Measurements from ENCODE around the gene DNAI1. TPM values are rescaled to one million over a fixed set of nuclear protein-coding genes. Genes with fewer than 3 reads are reported as not detected.
A peak's percentile ranks its signal among the peaks of the same experiment; 100 is the strongest.

The DNAI1 gene
- polyA plus RNA-seq, 1 of the 3 experiments (the other 2 are of a cell fraction), result 0.46 TPM

DNA sequence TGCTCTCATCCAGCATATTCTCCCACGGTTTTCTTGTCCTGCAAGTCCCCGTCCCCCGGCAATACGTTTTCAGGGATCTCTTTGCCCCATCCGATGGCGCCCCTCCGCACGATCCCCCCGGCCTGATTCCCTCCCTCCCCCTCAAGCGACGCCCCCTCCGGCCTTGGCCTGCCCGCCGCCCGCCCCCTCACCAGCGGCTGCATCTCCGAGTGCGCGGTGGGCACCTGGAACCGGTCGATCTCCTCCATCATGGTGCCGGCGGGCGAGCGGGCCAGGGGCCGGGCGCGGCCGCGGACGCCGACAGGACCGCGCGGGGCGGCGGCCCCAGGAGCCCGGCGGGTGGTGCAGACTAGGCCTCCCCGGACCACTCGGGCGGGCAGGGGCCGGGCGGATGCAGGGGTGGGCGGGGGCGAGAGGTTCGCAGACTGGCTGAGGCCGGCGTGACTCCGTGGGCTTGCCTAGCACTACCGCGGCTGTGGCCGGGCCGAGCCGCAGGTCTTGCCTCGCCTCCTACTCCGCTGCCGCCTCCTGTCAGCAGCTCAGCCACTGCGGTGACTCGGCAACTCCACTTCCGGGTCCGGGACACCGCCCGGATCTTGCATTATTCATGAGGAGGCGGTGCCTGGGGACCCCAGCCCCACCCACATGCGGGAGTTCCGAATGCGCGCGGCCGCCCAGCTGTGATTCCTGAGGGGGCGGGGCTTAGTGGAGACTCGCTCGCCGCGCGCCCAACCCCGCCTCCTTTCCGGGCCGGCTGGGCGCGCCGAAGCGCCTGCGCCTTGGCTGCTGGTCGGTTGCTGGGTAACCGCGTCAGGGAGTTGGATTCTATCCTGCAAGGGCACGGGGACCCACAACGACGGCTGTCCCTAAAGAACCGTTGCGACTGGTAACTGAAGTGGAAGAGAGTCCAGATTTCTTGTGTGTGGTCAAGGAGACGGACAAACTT, at the start of gene DNAI1, which contains the start of gene FAM219A (continued):
- TF ChIP-seq, protein P1, sequence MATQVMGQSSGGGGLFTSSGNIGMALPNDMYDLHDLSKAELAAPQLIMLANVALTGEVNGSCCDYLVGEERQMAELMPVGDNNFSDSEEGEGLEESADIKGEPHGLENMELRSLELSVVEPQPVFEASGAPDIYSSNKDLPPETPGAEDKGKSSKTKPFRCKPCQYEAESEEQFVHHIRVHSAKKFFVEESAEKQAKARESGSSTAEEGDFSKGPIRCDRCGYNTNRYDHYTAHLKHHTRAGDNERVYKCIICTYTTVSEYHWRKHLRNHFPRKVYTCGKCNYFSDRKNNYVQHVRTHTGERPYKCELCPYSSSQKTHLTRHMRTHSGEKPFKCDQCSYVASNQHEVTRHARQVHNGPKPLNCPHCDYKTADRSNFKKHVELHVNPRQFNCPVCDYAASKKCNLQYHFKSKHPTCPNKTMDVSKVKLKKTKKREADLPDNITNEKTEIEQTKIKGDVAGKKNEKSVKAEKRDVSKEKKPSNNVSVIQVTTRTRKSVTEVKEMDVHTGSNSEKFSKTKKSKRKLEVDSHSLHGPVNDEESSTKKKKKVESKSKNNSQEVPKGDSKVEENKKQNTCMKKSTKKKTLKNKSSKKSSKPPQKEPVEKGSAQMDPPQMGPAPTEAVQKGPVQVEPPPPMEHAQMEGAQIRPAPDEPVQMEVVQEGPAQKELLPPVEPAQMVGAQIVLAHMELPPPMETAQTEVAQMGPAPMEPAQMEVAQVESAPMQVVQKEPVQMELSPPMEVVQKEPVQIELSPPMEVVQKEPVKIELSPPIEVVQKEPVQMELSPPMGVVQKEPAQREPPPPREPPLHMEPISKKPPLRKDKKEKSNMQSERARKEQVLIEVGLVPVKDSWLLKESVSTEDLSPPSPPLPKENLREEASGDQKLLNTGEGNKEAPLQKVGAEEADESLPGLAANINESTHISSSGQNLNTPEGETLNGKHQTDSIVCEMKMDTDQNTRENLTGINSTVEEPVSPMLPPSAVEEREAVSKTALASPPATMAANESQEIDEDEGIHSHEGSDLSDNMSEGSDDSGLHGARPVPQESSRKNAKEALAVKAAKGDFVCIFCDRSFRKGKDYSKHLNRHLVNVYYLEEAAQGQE (IDR thresholded peaks at IDR 0.05; ENCODE audit: low read depth, low read length), result no peak
- TF ChIP-seq GATA2 (CRISPR knock-in tag; IDR thresholded peaks at IDR 0.05) (no peak), RCOR1 (IDR thresholded peaks at IDR 0.05; ENCODE audit: low read length) (no peak), TCF12 (IDR thresholded peaks at IDR 0.05) (no peak), MEF2A (IDR thresholded peaks at IDR 0.05; ENCODE audit: borderline replicate concordance, low read depth) (no peak)
- TF ChIP-seq, protein P2, sequence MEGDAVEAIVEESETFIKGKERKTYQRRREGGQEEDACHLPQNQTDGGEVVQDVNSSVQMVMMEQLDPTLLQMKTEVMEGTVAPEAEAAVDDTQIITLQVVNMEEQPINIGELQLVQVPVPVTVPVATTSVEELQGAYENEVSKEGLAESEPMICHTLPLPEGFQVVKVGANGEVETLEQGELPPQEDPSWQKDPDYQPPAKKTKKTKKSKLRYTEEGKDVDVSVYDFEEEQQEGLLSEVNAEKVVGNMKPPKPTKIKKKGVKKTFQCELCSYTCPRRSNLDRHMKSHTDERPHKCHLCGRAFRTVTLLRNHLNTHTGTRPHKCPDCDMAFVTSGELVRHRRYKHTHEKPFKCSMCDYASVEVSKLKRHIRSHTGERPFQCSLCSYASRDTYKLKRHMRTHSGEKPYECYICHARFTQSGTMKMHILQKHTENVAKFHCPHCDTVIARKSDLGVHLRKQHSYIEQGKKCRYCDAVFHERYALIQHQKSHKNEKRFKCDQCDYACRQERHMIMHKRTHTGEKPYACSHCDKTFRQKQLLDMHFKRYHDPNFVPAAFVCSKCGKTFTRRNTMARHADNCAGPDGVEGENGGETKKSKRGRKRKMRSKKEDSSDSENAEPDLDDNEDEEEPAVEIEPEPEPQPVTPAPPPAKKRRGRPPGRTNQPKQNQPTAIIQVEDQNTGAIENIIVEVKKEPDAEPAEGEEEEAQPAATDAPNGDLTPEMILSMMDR (IDR thresholded peaks at IDR 0.05), result no peak

DNA sequence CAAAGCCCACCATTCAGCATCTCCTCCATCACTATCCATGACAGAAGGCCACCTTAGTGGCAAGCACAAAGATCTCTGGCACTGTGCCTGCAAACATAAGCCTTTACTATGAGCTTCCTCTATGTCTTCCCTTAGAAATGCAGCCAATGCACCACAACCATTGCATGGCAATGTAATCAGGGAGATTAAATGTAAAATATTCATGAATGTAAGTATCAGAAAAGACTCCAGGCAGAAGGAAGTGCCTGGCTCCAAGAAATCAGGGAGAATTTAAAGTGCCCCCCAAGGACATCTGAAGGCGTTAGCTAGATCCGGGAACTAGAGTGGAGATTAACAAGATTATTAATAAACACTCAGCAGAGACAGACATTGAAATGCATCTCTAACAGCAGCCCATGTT, 49.5 kb upstream of the DNAI1 start:
- peaks cover 87% of the 10 kb centered on the region for H4K20me1 ChIP-seq (ENCODE audit: insufficient read depth)

More for the DNA sequence above, 49.5 kb upstream of the DNAI1 start:
- Histone ChIP-seq H3K9me3 (no peaks in the 10 kb centered on the region), H3K27ac (ENCODE audit: low read depth in 2 of 2, low read length in 1 of 2) (peak overlapping the region in 1 of 2 experiments; percentile 69; a peak in 2 of 4 replicates), H3K4me2 (no peak overlapping the region), H3K79me2 (ENCODE audit: insufficient read depth) (no peaks in the 10 kb centered on the region; the same call in 1 of the 2 replicates), H3K9me2 (no peaks in the 10 kb centered on the region), H3K9ac (no peak overlapping the region), H3K4me3 (ENCODE audit: low read depth in 2 of 2, low read length in 1 of 2) (no peak overlapping the region), H3K36me3 (replicated peaks in 1 of 2; ENCODE audit: control insufficient read depth in 1 of 2, insufficient read depth in 2 of 2, low read length in 1 of 2) (peaks cover 0 to 3% of the 10 kb centered on the region in 2 experiments), H3F3A (replicated peaks; ENCODE audit: insufficient read depth) (no peaks in the 10 kb centered on the region), H3K27me3 (ENCODE audit: insufficient read depth) (no peaks in the 10 kb centered on the region), H3K4me1 (ENCODE audit: control insufficient read depth in 1 of 2, insufficient read depth in 2 of 2, low read depth in 1 of 2, low read length in 1 of 2) (peaks cover 0 to 22% of the 10 kb centered on the region in 2 experiments; a peak in 1 of 4 replicates), H2AFZ (ENCODE audit: low read depth) (no peak overlapping the region)
- ChIA-PET CTCF (interaction anchor here (1.0 to 3.7 kb wide), 12 partner anchors 9 to 194 kb away, joined by 3 to 23 read pairs (median 10); no protein-coding TSS in a partner anchor), POLR2A (interaction anchor here (0.9 kb wide), 1 partner anchor 22 kb away, joined by 5 read pairs; no protein-coding TSS in a partner anchor)
- 64% methylated on average over 2 of the region's 2 CpGs for WGBS (ENCODE audit: low lambda C conversion rate)
- peak in 1 of 2 experiments; percentile 67; a peak in 1 of 4 replicates for TF ChIP-seq EP300 (IDR thresholded peaks at IDR 0.05; ENCODE audit: borderline replicate concordance in 1 of 2, low read depth in 1 of 2, low read length in 1 of 2)
- TF ChIP-seq POLR2AphosphoS5 (IDR thresholded peaks at IDR 0.05; ENCODE audit: low read depth, low read length), result no peak
- TF ChIP-seq, protein P1 (IDR thresholded peaks at IDR 0.05; ENCODE audit: low read depth, low read length), result no peak
- no peak for DNase-seq
